SK-N-SH (cell line): ENCODE data around the gene MIGA2. TPM values are rescaled to one million over a fixed set of nuclear protein-coding genes. Genes with fewer than 3 reads are reported as not detected.

ENCODE experiments used
- CTCF ChIA-PET: fragments of 300-600, 350-600 bp; formaldehyde crosslinking; extraction: SDS; loops from one replicate; lab custom pipeline; 2021; lab: Yijun Ruan, JAX
- POLR2A ChIA-PET: fragments of 350-600 bp; sonication (Branson Sonifier 250); formaldehyde crosslinking; extraction: SDS; loops from one replicate; lab custom pipeline; 2020; ENCODE audit warnings: antibody characterized with exemption, inconsistent platforms; lab: Yijun Ruan, JAX
- DNase-seq: peaks from one replicate; pipeline ENCODE4 v3.0.0; 2012
- H2AFZ ChIP-seq: fragments of 200-600 bp; sonication (generic); 2 replicates; pipeline ENCODE4 v1.8.1; 2016; ENCODE audit warnings: antibody characterized with exemption, mild to moderate bottlenecking, low read depth
- H3F3A ChIP-seq: fragments of 200-600 bp; sonication (generic); replicated peaks from 2 replicates; pipeline ENCODE3; 2016; ENCODE audit warnings: antibody characterized with exemption, mild to moderate bottlenecking; ENCODE audit not compliant: insufficient read depth
- H3K27ac ChIP-seq, 2 experiments: fragments of 200-500 bp in 1 of 2; fragments of 200-600 bp in 1 of 2; sonication (Bioruptor generic) in 1 of 2; sonication (generic), shearing (Covaris generic) in 1 of 2; 2 replicates each; pipeline versions ENCODE4 v1.5.1 to v1.6.1; 2014 to 2016; ENCODE audit warnings: low read depth in 2 of 2, inconsistent platforms in 1 of 2, low read length in 1 of 2, mild to moderate bottlenecking in 1 of 2, mixed read lengths in 1 of 2
- H3K27me3 ChIP-seq: fragments of 200-600 bp; sonication (generic), shearing (Covaris generic); 2 replicates; pipeline ENCODE4 v1.6.1; 2016; ENCODE audit warnings: mixed run types; ENCODE audit not compliant: insufficient read depth
- H3K36me3 ChIP-seq, 2 experiments: fragments of 200-500 bp in 1 of 2; fragments of 200-600 bp in 1 of 2; sonication (Bioruptor generic) in 1 of 2; sonication (generic) in 1 of 2; replicated peaks in 1 of 2; 2 replicates each; pipeline versions ENCODE3 to v1.5.1; 2014 to 2016; ENCODE audit warnings: low read length in 1 of 2, mild to moderate bottlenecking in 1 of 2; ENCODE audit not compliant: insufficient read depth in 2 of 2, control insufficient read depth in 1 of 2
- H3K4me1 ChIP-seq, 2 experiments: fragments of 200-500 bp in 1 of 2; fragments of 200-600 bp in 1 of 2; sonication (Bioruptor generic) in 1 of 2; sonication (generic), shearing (Covaris generic) in 1 of 2; 2 replicates each; pipeline versions ENCODE4 v1.5.1 to v1.6.1; 2014 to 2016; ENCODE audit warnings: low read depth in 1 of 2, low read length in 1 of 2, mixed run types in 1 of 2; ENCODE audit not compliant: insufficient read depth in 2 of 2, control insufficient read depth in 1 of 2
- H3K4me2 ChIP-seq: fragments of 200-600 bp; sonication (generic), shearing (Covaris generic); 2 replicates; pipeline ENCODE4 v1.6.1; 2017; ENCODE audit warnings: mixed run types
- H3K4me3 ChIP-seq, 2 experiments: fragments of 200-500 bp in 1 of 2; fragments of 200-600 bp in 1 of 2; sonication (Bioruptor generic) in 1 of 2; sonication (generic), shearing (Covaris generic) in 1 of 2; 2 replicates each; pipeline versions ENCODE4 v1.5.1 to v1.8.1; 2014 to 2016; ENCODE audit warnings: low read depth in 2 of 2, inconsistent platforms in 1 of 2, low read length in 1 of 2, mild to moderate bottlenecking in 1 of 2, mixed read lengths in 1 of 2, moderate library complexity in 1 of 2
- H3K79me2 ChIP-seq: fragments of 200-600 bp; sonication (generic); 2 replicates; pipeline ENCODE4 v1.8.1; 2017; ENCODE audit warnings: mild to moderate bottlenecking; ENCODE audit not compliant: insufficient read depth
- H3K9ac ChIP-seq: fragments of 200-600 bp; sonication (generic); 2 replicates; pipeline ENCODE4 v1.6.1; 2017; ENCODE audit warnings: mixed run types
- H3K9me2 ChIP-seq: fragments of 200-600 bp; sonication (generic); 2 replicates; pipeline ENCODE4 v1.6.1; 2017; ENCODE audit warnings: mixed run types
- H3K9me3 ChIP-seq: fragments of 200-600 bp; sonication (generic); 2 replicates; pipeline ENCODE4 v1.6.1; 2017; ENCODE audit warnings: mixed run types, mild to moderate bottlenecking, moderate library complexity
- H4K20me1 ChIP-seq: fragments of 200-600 bp; sonication (generic); 2 replicates; pipeline ENCODE4 v1.6.1; 2017; ENCODE audit warnings: mild to moderate bottlenecking, mixed run types; ENCODE audit not compliant: insufficient read depth
- CHD2 ChIP-seq: fragments of 150-350 bp; IDR thresholded peaks from 2 replicates; pipeline ENCODE4 v1.6.1; 2018; ENCODE audit warnings: low read length; ENCODE audit not compliant: partially characterized antibody
- ELF1 ChIP-seq: IDR thresholded peaks from 2 replicates; pipeline ENCODE4 v1.4.0; 2012
- EP300 ChIP-seq, 2 experiments: IDR thresholded peaks; 2 replicates each; pipeline versions ENCODE4 v1.4.0 to v1.6.1; 2012; ENCODE audit warnings: borderline replicate concordance in 1 of 2, low read depth in 1 of 2, low read length in 1 of 2
- FOXJ3 ChIP-seq: sonication (generic); formaldehyde crosslinking; IDR thresholded peaks from 2 replicates; pipeline ENCODE4 v1.5.1; 2020; ENCODE audit warnings: mild to moderate bottlenecking, missing genetic modification reagents
- GATA2 ChIP-seq: sonication (generic); formaldehyde crosslinking; IDR thresholded peaks from 2 replicates; pipeline ENCODE4 v1.5.0; 2020; ENCODE audit warnings: mild to moderate bottlenecking, missing genetic modification reagents
- MXI1 ChIP-seq: IDR thresholded peaks from 2 replicates; pipeline ENCODE4 v1.6.1; 2012; ENCODE audit warnings: mild to moderate bottlenecking, low read depth, low read length, improper control_type of control experiment
- NRF1 ChIP-seq: IDR thresholded peaks from 2 replicates; pipeline ENCODE4 v1.6.1; 2012; ENCODE audit warnings: low read depth, mild to moderate bottlenecking, low read length
- POLR2AphosphoS5 ChIP-seq: IDR thresholded peaks from 2 replicates; pipeline ENCODE4 v1.6.1; 2012; ENCODE audit warnings: low read depth, low read length
- RAD21 ChIP-seq: IDR thresholded peaks from 2 replicates; pipeline ENCODE4 v1.6.1; 2012; ENCODE audit warnings: mild to moderate bottlenecking, low read length
- RCOR1 ChIP-seq: fragments of 150-350 bp; IDR thresholded peaks from 2 replicates; pipeline ENCODE4 v1.6.1; 2017; ENCODE audit warnings: antibody characterized with exemption, low read length
- RFX5 ChIP-seq: IDR thresholded peaks from 2 replicates; pipeline ENCODE4 v1.6.1; 2012; ENCODE audit warnings: mild to moderate bottlenecking, improper control_type of control experiment, low read length
- SIN3A ChIP-seq: IDR thresholded peaks from 2 replicates; pipeline ENCODE4 v1.6.1; 2012; ENCODE audit warnings: low read depth, mild to moderate bottlenecking, low read length, moderate library complexity, borderline replicate concordance
- TEAD4 ChIP-seq: IDR thresholded peaks from 2 replicates; pipeline ENCODE4 v1.4.0; 2012; ENCODE audit warnings: mild to moderate bottlenecking, borderline replicate concordance; ENCODE audit not compliant: insufficient read depth
- YY1 ChIP-seq: IDR thresholded peaks from 2 replicates; pipeline ENCODE4 v1.4.0; 2012; ENCODE audit warnings: low read depth, mild to moderate bottlenecking
- WGBS: methylation state at CpG from one replicate; pipeline ENCODE4 v1.1.6; 2017; ENCODE audit warnings: low lambda C conversion rate; 5-methylcytosine and 5-hydroxymethylcytosine counted together
- polyA plus RNA-seq, 3 experiments: library from polyadenylated mRNA; depleted of rRNA; stranded (reverse); fragments of >200 nt; gene quantifications; 2 replicates each; pipeline ENCODE4 v1.2.3, GENCODE V29; 2012
- TF ChIP-seq, protein P1 (sequence below): fragments of 150-350 bp; IDR thresholded peaks from 2 replicates; pipeline ENCODE4 v1.6.1; 2017; ENCODE audit warnings: antibody characterized with exemption, low read length, low read depth, borderline replicate concordance
- TF ChIP-seq, protein P2 (sequence below): IDR thresholded peaks from 2 replicates; pipeline ENCODE4 v1.4.0; 2012; ENCODE audit warnings: low read depth, borderline replicate concordance
- TF ChIP-seq, protein P3 (sequence below): fragments of 200-600 bp; sonication (generic); IDR thresholded peaks from 2 replicates; pipeline ENCODE4 v1.6.1; 2017; ENCODE audit warnings: antibody characterized with exemption, mild to moderate bottlenecking, moderate library complexity
- TF ChIP-seq, protein P4 (sequence below): fragments of 150-350 bp; IDR thresholded peaks from 2 replicates; pipeline ENCODE4 v1.6.1; 2016; ENCODE audit warnings: mild to moderate bottlenecking, low read depth, low read length
- TF ChIP-seq, protein P5 (sequence below): IDR thresholded peaks from 2 replicates; pipeline ENCODE4; 2012
- TF ChIP-seq, protein P6 (sequence below): IDR thresholded peaks from 2 replicates; pipeline ENCODE4 v1.4.0; 2012; ENCODE audit warnings: low read depth

Gene MIGA2
- polyA plus RNA-seq, 1 of the 3 experiments (the other 2 are of a cell fraction), result 21.2 TPM

DNA sequence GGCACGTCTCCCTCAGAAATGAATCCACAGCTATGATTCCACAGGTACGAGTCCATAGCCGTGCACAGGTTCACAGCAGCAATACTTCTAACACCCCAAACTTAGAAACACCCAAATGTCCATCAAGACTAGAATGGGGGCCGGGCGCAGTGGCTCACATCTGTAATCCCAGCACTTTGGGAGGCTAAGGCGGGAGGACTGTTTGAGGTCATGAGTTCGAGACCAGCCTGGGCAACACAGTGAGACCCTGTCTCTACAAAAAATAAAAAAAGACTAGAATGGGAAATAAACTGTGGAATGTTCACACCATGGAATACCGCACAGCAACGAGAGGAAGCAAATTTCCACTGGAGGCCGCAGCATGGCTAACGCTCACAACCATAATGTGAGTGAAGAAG, 40.2 kb downstream of the MIGA2 start (continued):
- no peak for TF ChIP-seq CHD2

DNA sequence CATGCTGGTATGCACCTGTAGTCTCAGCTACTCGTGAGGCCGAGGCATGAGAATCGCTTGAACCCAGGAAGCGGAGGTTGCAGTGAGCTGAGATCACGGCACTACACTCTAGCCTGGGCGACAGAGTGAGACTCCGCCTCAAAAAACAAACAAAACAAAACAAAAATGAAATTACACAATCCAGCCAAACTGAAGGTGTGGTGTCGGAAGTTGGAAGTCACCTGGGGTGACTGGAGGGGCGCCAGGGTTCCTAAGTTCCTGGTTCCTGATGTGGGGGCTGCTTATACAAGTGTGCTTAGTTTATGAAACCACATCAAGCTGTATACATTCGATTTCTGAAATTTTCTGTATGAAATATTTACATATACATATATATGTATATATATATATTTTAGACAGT, 40.8 kb downstream of the MIGA2 start:
- H3K9me2 ChIP-seq, result no peaks in the 10 kb centered on the region
- no peak overlapping the region for H3K9ac ChIP-seq
- H3K36me3 ChIP-seq, result no peaks in the 10 kb centered on the region
- ChIA-PET CTCF (interaction anchor here (1.2 to 1.7 kb wide), 2 partner anchors 71 to 547 kb away, joined by 3 read pairs; no protein-coding TSS in a partner anchor), POLR2A (no interaction called here)
- no peak overlapping the region for H3K4me3 ChIP-seq
- peaks cover 2% of the 10 kb centered on the region for H3F3A ChIP-seq
- H3K27ac ChIP-seq, result no peak overlapping the region
- TF ChIP-seq RFX5 (no peak), TEAD4 (no peak), SIN3A (no peak), EP300 (IDR thresholded peaks at IDR 0.05; ENCODE audit: borderline replicate concordance in 1 of 2, low read depth in 1 of 2, low read length in 1 of 2) (no peak), RAD21 (no peak), MXI1 (no peak), RCOR1 (no peak), YY1 (no peak), NRF1 (no peak), FOXJ3 (CRISPR knock-in tag) (no peak), GATA2 (CRISPR knock-in tag) (no peak), ELF1 (no peak), CHD2 (no peak), POLR2AphosphoS5 (no peak)
- TF ChIP-seq, protein P1, sequence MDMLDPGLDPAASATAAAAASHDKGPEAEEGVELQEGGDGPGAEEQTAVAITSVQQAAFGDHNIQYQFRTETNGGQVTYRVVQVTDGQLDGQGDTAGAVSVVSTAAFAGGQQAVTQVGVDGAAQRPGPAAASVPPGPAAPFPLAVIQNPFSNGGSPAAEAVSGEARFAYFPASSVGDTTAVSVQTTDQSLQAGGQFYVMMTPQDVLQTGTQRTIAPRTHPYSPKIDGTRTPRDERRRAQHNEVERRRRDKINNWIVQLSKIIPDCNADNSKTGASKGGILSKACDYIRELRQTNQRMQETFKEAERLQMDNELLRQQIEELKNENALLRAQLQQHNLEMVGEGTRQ, result no peak
- TF ChIP-seq, protein P2, sequence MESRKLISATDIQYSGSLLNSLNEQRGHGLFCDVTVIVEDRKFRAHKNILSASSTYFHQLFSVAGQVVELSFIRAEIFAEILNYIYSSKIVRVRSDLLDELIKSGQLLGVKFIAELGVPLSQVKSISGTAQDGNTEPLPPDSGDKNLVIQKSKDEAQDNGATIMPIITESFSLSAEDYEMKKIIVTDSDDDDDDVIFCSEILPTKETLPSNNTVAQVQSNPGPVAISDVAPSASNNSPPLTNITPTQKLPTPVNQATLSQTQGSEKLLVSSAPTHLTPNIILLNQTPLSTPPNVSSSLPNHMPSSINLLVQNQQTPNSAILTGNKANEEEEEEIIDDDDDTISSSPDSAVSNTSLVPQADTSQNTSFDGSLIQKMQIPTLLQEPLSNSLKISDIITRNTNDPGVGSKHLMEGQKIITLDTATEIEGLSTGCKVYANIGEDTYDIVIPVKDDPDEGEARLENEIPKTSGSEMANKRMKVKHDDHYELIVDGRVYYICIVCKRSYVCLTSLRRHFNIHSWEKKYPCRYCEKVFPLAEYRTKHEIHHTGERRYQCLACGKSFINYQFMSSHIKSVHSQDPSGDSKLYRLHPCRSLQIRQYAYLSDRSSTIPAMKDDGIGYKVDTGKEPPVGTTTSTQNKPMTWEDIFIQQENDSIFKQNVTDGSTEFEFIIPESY, result no peak
- TF ChIP-seq, protein P3, sequence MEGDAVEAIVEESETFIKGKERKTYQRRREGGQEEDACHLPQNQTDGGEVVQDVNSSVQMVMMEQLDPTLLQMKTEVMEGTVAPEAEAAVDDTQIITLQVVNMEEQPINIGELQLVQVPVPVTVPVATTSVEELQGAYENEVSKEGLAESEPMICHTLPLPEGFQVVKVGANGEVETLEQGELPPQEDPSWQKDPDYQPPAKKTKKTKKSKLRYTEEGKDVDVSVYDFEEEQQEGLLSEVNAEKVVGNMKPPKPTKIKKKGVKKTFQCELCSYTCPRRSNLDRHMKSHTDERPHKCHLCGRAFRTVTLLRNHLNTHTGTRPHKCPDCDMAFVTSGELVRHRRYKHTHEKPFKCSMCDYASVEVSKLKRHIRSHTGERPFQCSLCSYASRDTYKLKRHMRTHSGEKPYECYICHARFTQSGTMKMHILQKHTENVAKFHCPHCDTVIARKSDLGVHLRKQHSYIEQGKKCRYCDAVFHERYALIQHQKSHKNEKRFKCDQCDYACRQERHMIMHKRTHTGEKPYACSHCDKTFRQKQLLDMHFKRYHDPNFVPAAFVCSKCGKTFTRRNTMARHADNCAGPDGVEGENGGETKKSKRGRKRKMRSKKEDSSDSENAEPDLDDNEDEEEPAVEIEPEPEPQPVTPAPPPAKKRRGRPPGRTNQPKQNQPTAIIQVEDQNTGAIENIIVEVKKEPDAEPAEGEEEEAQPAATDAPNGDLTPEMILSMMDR, result no peak
- TF ChIP-seq, protein P4, sequence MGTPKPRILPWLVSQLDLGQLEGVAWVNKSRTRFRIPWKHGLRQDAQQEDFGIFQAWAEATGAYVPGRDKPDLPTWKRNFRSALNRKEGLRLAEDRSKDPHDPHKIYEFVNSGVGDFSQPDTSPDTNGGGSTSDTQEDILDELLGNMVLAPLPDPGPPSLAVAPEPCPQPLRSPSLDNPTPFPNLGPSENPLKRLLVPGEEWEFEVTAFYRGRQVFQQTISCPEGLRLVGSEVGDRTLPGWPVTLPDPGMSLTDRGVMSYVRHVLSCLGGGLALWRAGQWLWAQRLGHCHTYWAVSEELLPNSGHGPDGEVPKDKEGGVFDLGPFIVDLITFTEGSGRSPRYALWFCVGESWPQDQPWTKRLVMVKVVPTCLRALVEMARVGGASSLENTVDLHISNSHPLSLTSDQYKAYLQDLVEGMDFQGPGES, result no peak
- TF ChIP-seq, protein P5, sequence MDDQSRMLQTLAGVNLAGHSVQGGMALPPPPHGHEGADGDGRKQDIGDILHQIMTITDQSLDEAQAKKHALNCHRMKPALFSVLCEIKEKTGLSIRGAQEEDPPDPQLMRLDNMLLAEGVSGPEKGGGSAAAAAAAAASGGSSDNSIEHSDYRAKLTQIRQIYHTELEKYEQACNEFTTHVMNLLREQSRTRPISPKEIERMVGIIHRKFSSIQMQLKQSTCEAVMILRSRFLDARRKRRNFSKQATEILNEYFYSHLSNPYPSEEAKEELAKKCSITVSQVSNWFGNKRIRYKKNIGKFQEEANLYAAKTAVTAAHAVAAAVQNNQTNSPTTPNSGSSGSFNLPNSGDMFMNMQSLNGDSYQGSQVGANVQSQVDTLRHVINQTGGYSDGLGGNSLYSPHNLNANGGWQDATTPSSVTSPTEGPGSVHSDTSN, result no peak
- TF ChIP-seq, protein P6, sequence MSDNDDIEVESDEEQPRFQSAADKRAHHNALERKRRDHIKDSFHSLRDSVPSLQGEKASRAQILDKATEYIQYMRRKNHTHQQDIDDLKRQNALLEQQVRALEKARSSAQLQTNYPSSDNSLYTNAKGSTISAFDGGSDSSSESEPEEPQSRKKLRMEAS, result no peak
- H3K79me2 ChIP-seq, result peaks cover 9% of the 10 kb centered on the region
- peaks cover 5 to 18% of the 10 kb centered on the region in 2 experiments; a peak in 2 of 4 replicates for H3K4me1 ChIP-seq
- H3K9me3 ChIP-seq, result no peaks in the 10 kb centered on the region
- no peak overlapping the region for H3K4me2 ChIP-seq
- no peaks in the 10 kb centered on the region for H3K27me3 ChIP-seq
- 84% methylated on average over 10 of the region's 10 CpGs for WGBS
- H2AFZ ChIP-seq, result no peak overlapping the region
- no peaks in the 10 kb centered on the region for H4K20me1 ChIP-seq
- DNase-seq, result no peak
